Sciatic nerve (tissue), 2 donors: ENCODE results near the gene CEP128. TPM values are rescaled to one million over a fixed set of nuclear protein-coding genes. Genes with fewer than 3 reads are reported as not detected.
A peak's percentile ranks its signal among the peaks of the same experiment; 100 is the strongest.

Experiments
- ATAC-seq: fragments of 200-7000 bp; cut with Tn5 transposase; one replicate; pipeline ENCODE4 v1.9.1; 2020; ENCODE audit warnings: mild to moderate bottlenecking, moderate library complexity
- DNase-seq: peaks from one replicate; pipeline ENCODE4 v3.0.0-alpha.2; 2020; ENCODE audit warnings: low spot score
- intact Hi-C: fragments of 100-400 bp; cut with DNase I; formaldehyde crosslinking; loops from one replicate; pipeline ENCODE4 v1.14.2; 2022
- total RNA-seq: library from RNA; stranded (reverse); fragmentation: NEBNext Ultra II Directional; extraction: Animal tissue kit (Norgen Biotek cat#: 25700); gene quantifications from one replicate; pipeline ENCODE4 v1.2.1, GENCODE V29; 2021
- donor health status: DM: no; HTN: no; CAD: no.
- donor health status: DM: no; HTN: no; CAD: no.

CEP128 gene
- total RNA-seq, 1 donor from 2014 or later = 14.5 TPM

DNA sequence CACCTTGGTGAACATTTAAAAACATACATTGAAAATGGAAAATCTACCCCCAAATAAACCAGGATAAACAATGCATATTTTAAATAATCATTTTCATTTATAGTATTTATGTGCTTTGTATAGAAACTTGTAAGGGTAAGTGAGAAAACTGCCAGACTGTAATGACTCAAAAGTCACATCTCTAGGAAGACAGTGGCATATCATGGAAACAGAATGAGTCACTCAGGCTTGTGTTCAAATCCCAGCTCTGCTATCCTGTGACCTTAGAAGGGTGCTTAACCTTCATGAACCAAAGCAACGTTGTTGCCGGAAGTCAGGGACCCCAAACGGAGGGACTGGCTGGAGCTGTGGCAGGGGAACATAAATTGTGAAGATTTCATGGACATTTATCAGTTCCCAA, 142.7 kb downstream of the CEP128 start:
- DNase-seq (no peak), ATAC-seq (no peak)
- intact Hi-C loops = no loop called here

DNA sequence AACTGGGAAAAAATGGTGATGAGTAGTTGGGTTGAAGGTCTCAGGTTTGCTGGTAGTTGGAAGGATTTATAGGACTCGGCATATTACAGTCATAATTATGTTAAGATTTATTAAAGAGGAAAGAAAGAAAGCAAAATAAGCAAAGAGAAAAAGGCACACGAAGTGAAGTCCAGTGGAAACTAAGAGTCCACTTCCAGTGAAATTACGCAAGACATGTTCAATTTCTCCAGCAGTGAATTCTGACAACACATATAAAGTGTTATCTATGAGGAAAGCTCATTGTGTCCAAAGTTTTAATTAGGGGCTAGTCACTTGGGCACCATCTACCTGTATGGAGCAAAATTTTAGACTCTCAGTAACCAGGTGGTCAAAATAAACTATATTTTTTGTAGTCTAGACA, 143.3 kb downstream of the CEP128 start:
- no peak for ATAC-seq
- DNase-seq = no peak
- intact Hi-C loops = no loop called here

DNA sequence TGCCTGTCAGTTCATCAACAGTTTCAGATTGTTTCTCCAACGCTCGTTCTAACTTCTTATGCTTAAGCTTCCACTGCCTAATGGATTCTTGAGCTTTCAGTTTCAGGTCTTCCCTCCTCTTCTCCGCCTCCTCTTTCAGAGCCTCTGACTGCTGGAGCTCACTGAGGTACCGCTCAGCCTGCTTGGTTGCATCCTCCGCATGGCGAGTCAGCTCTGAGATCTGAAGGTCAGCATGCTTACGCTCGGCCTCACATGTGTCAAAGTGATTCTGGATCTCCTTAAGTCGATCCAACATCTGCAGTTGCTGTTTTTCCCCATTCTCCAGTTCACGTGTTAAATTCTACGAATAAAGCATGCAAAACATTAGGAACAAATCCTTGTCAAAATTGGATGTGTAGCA, 148.8 kb downstream of the CEP128 start:
- intact Hi-C loops = no loop called here
- no peak for DNase-seq
- ATAC-seq = no peak

DNA sequence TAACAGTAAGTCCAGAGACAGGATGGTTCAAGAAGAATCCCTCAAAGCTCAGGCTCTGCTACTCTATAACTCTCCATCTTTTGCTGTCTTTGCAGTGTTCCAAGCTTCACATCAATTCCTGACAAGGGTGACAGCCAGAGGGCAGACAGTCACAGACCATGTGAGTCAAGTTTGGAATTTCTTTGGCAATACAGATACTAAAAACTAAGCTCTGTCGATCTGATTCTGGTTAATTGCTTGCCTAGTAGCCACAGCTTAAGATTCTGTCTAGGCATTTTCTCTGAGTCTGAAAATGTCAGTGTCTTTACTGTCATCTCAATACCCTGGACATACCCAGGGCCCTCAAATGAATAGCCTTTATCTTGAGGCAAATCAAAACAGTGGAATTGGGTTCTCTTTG, 153.7 kb downstream of the CEP128 start:
- DNase-seq (no peak), ATAC-seq (no peak)
- intact Hi-C loops = no loop called here

DNA sequence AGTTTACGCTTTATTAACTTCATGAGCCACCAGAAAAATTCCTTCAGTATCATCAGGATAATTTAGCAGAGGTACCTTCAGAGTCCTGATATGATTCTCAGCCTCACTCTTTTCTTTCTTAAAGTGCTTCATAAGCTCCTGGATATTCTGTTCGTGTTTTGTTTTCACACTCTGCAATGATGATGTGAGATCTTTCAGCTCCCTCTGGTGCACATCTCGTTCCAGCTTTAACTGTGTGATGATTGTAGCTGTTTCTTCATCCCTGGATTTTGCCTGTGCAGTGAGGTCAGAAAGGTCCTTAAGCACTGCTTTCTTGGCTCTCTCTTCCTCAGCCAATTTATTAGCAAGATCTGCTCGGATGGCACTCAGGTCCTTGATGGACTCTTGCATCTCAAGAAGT, 156.7 kb downstream of the CEP128 start:
- ATAC-seq (peak; percentile 84), DNase-seq (no peak)
- intact Hi-C loops = no loop called here

DNA sequence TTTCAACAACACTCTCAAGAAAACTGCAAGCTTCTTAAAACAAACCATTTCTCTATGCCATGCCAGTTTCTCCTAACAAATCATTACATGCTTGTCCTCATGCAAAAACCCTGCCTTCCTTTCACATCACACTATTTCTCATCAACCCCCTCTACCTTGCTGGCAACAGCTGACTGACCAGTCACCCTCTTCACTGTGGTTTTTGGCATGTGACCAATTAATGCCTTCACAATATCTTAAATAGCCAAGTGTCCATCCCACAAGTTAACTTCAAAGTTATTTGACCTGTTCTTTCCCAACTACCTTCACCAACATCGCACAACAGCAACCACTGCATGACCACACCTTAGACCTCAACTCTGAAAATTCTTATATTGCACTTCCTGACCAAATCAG, 159.6 kb downstream of the CEP128 start:
- intact Hi-C loops = no loop called here
- ATAC-seq = no peak

DNA sequence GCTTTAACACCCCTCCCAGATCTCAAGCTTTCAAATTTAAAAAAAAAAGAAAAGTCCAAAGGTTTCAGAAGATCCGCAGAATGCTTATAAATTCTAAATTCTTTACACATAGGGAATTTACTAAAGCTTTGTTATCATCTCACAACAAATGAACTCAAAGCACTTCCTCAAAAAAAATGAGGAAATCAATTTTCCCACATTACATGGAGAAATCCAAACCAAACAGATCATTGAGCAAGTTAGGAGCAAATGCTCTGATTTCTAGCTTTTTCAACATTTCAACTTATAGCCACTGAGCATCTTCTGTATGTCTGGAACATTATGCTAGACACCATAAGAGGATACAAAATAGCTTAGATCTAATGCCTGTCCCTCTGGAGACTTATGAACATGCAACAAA, 161.0 kb downstream of the CEP128 start:
- intact Hi-C loops = no loop called here
- no peak for DNase-seq

More for the DNA sequence above, 159.6 kb downstream of the CEP128 start:
- DNase-seq = no peak

DNA sequence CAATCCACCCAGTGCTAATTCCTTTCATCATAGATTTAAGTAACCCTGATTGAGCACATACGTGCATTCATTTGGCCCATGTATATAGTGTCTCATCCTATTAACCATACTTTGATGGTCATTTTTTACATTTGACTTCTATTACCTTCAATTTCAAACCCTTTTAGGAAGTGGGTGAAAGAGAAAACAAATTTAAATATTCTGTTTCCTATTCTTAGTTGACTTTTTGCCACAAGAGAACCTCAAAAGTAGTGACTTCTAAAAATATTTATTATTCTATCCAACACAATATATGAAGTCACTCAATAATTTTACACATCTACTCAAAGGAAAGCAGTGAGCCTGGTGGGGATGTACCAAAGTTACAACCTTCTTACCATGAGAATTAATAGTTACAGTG, 164.9 kb downstream of the CEP128 start:
- ATAC-seq (no peak), DNase-seq (no peak)
- intact Hi-C loops = no loop called here

More for the DNA sequence above, 161.0 kb downstream of the CEP128 start:
- ATAC-seq = no peak

DNA sequence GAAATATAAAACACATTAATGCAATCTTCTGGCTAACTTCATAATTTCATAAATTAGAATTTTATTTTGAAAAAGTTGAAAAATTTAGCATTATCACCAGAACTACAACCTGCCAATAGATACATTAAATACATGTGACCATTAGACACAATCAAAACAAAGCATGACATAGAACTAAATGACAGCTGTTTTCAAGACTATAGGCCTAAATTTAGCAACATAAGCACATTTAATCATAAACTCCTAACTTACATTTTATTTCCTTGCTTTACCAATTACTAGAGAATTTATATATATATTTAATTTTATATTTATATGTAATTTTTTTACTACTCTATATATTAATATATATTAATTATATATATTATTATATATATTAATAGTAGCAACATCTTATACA, 165.4 kb downstream of the CEP128 start:
- DNase-seq (no peak), ATAC-seq (no peak)
- intact Hi-C loops = no loop called here

DNA sequence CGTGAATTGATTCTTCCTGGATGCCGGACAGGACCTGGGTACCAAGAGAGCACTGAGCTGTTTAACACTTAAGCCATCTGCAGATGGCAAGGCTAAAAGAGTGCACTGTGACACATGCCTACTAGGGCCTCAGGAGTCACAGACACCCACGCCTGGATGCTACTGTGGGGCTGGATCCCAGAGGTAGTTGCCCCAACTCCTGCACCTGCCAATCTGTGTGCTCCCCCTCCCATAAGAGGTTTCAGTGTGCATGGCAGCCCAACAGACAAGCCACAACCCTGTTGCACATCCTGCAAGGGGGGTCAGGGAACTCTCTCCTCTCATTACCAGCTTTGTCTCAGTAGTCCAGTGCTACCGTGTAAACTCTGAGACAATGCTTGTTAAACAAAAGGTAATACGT, 169.0 kb downstream of the CEP128 start:
- intact Hi-C loops = no loop called here
- no peak for DNase-seq
- no peak for ATAC-seq

DNA sequence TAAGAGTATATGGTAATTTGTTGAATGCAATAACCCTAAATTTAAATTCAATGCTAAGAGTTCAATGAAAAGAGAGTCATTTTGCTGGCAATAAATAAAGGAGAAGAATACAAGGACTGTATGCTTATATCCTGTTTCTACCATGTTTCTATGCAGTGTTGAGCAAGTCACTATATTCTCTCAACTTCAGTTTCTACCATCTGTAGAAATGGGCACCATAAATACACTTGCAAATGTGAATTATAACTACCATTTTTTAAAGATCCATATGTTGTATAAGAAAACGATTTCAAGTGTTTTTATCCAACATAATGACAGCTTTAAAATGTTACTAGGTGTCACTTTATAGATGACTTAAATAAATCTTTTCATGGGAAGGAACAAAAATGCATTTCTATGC, 170.3 kb downstream of the CEP128 start:
- ATAC-seq = no peak
- intact Hi-C loops = no loop called here
- DNase-seq = no peak

DNA sequence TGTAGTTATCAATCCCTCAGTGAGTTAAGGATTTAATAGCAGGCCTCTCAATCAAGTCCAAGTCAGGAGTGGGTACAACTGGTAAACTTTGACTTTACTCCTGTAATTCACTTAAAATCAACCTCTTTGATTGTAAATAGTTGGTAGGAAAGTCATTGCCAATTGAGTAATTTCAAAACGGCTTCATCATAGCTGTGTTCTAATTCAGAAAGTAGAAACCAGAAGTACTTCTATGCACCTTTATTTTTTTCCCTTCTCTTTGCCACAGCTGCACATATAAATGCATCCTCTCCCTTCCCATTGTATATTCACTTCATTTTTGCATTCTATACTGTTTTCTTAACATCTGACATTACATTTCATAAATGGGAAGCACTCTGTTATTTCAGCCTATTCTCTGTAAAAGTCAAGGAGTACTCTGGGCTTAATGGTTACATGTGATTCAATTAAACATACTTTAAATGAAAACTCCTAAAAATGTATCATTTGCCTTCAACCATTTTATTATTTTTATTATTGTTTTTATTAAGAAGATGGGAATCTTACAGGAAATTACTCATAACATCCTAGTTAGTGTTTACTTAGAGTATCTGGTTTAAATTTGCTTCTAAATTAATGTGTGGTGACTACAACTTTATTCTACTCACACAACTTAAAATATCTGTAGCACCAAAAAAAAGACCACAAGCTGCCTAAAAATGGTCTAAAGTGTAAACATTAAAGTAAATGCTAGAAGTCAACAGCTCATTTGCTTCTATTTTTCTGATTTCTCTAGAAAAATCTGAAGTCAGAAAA, 171.2 kb downstream of the CEP128 start:
- DNase-seq (no peak), ATAC-seq (no peak)
- intact Hi-C loops = no loop called here

DNA sequence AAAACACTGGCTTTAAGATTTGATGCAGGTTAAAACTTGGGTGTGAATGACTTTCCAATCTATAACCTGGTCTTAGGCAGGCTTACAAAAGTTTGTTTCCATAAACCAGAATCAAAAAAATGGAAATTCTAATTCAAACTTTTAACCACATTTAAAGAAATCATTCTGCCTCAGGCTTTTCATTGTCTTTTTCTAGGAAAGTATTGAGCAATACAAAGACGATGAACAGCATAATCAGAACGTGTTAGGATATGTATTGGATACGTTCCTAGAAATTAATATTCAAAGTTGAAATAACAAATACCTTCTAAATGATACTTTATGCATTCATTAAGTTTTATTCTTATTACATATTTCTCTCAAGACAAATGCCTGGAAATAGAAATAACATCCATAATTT, 172.9 kb downstream of the CEP128 start:
- no peak for ATAC-seq
- no peak for DNase-seq
- intact Hi-C loops = no loop called here

DNA sequence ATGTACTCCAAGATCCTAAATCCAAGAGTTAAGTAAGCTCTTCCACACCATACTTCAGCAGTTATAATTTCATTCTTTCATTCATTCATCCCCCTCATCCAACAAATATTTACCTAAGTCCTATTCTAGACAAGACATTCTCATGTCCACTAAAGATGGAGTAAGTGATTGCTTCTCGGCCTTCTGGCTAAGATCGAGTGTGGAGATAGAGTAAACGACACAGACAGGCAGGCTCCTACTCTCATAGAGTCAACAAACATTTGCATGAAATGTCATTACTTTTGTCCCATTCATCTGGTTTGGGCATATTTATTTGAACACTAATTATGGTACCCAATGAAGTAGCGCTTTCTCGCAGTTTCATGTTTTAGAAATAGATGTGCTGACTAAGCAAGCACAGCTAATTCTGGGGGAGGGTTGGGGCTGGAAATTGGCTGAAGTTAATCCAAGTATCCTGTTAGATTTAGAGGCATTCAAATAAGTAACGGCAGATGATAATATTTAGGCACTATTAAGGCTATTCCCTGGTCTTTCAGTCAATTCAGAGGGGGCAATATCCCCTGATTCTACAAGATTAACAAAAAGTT, 176.5 kb downstream of the CEP128 start:
- intact Hi-C loops = no loop called here
- no peak for DNase-seq
- ATAC-seq = no peak

DNA sequence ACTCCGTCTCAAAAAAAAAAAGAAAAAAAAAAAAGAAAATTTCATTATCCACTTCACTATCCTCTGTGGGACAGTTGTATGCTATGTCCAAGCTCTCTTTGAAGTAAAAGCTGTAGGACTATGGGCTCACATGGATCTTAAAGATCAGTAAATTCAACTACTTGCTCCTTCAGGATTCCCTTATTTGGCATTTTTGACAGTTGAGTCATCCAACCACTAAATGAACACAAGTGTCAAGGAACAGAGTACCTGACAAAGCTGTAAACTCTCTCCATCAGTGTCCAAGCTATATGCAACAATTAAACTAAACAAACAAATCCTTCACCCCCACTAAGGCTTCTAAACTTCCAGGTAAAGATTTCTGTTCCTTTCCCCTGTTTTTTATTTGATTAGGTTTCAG, 177.0 kb downstream of the CEP128 start:
- DNase-seq (no peak), ATAC-seq (no peak)
- intact Hi-C loops = no loop called here

DNA sequence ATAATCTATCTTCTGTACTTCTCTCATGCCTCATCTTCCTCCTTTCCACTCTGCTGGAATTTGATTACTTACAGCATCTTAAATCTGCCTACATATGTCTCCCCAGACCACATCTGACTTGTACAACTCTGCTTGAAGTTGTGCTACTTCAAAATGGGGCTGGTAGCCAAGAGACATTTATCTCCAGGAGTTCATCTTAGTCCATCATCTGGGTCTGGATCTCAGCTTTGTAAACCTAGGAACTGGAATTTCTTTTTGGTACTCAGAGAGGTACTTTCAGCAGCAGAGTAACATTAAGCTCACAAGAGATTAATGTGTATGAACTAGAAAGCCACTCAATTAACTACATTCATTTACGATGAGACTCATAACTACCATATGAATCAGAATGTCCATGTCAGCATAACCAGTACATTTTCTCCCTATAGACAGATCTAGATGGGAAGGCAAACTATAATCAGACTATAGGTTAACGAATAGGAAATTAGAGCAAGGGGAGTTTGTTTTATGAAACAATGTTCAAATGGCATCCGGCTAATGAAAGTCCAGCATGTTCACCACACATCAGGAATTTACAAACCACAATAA, 178.8 kb downstream of the CEP128 start:
- ATAC-seq (no peak), DNase-seq (no peak)
- intact Hi-C loops = no loop called here

DNA sequence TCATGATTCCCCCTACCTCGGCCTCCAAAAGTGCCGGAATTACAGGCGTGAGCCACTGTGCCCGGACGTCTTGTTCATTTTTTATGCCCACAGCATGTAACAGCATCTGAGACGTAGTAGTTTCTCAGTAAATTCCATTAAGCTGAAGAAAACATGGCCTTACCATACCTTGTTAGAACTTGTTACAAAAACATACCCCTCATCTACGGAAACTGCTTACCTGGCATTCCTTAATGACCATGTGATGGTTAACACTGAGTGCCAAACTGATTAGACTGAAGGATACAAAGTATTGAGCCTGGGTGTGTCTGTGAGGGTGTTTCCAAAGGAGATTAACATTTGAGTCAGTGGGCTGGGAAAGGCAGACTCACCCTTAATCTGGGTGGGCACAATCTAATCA, 186.8 kb downstream of the CEP128 start:
- ATAC-seq (no peak), DNase-seq (no peak)
- intact Hi-C loops = no loop called here

DNA sequence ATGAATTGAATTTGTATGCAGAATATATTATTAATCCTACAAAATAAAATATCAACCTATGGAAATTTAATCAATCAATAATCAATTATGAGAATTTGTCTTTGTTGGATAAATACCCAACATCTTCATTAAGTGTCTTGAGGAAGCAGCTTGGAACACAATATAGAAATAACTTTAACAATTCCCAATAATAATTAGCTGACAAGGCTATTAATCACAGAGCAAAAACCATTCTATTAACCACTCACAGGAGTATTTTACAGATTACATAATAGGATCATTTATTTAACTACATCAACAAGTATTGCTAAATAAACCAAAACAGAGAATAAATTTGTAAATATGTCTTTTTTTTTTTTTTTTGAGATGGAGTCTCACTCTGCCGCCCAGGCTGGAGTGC, 190.3 kb downstream of the CEP128 start:
- ATAC-seq = no peak
- intact Hi-C loops = no loop called here
- DNase-seq = no peak

DNA sequence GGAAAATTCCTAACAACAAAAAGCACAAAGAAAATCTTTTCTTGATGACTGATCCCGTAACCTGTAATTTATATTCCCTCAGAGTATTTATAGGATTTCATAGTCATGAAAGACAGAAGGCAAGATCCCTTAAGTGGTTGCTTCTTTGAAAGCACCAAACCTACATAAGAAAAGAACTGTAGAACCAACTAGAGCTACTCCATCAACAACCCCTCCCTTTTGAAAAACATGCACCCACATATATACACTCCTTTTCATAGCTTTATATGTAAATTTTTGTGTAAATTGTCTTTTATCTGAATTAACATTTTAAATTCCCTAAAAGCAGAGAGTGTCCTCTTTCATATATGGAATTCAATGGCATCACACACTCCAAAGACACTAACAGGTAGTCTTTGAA, 215.3 kb downstream of the CEP128 start:
- intact Hi-C loops = no loop called here
- no peak for ATAC-seq
- no peak for DNase-seq

DNA sequence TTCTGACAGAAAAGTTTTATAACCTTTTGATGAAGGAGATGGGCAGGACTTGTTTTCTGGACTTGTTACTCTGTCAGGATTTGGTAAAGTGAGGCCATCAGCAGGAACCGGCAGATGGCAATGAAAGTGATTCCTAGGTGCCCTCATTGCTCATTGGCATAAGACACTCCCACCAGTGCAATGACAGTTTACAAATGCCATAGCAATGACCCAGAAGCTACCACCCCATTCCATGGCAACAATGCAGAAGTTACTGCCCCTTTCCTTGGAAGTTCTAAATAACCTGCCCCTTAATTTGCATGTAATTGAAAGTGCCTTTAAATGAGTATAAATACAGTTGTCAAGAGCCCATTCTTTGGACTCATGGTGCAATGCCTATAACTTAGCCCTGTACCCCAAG, 222.6 kb downstream of the CEP128 start:
- intact Hi-C loops = no loop called here
- ATAC-seq = no peak

DNA sequence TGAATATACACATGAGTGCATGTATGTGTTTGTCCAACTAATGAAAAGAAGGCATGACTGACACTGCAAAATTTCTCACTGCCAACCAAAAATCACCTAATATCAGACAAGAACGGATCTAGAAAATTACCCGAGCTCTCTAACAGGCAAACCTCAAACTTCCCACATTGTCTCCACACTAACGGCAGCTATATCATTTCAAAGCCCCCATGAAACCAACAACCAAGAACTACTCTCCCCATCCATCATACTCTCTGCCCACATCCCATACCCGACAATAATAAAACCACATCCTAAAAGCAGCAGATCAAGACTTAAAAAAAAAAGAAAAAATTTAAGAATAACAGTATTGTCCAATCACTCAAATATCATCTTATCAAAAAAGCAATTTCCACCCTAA, 227.1 kb downstream of the CEP128 start:
- DNase-seq (no peak), ATAC-seq (no peak)
- intact Hi-C loops = no loop called here

More for the DNA sequence above, 222.6 kb downstream of the CEP128 start:
- no peak for DNase-seq
